Mesothelial cell of epicardium (in vitro differentiated cells): ENCODE measurements around the gene LRCH4. TPM values are rescaled to one million over a fixed set of nuclear protein-coding genes. Genes with fewer than 3 reads are reported as not detected.

Experiments used
- DNase-seq, 2 experiments: peaks; one replicate each; pipeline ENCODE4 v3.0.0; 2021; ENCODE audit warnings: low spot score in 2 of 2; ENCODE audit not compliant: unreplicated experiment in 2 of 2
- H3K27ac Mint-ChIP-seq: 2 replicates; pipeline ENCODE4 v1.8.0; 2021; ENCODE audit warnings: mixed read lengths
- H3K27me3 Mint-ChIP-seq: 2 replicates; pipeline ENCODE4 v1.8.0; 2021; ENCODE audit warnings: low read depth, mixed read lengths
- H3K36me3 Mint-ChIP-seq: 2 replicates; pipeline ENCODE4 v1.8.0; 2021; ENCODE audit warnings: mixed read lengths
- H3K4me1 Mint-ChIP-seq: 2 replicates; pipeline ENCODE4 v1.8.0; 2021; ENCODE audit warnings: mixed read lengths
- H3K4me3 Mint-ChIP-seq: 2 replicates; pipeline ENCODE4 v1.8.0; 2021; ENCODE audit warnings: mild to moderate bottlenecking, moderate library complexity, mixed read lengths
- H3K9me3 Mint-ChIP-seq: 2 replicates; pipeline ENCODE4 v1.8.0; 2021; ENCODE audit warnings: mixed read lengths
- CTCF ChIP-seq: fragments of 200-600 bp; sonication (generic); IDR thresholded peaks from one replicate; pipeline ENCODE4 v1.5.0; 2021; ENCODE audit warnings: antibody characterized with exemption; ENCODE audit not compliant: unreplicated experiment
- total RNA-seq: library from RNA; stranded (reverse); gene quantifications from 3 replicates; pipeline ENCODE4 v1.2.1, GENCODE V29; 2021

The LRCH4 gene
- total RNA-seq, 1 donor from 2014 or later, result 127 TPM

GRCh38 chr7:100586266-100587025 is 517 bp upstream of the LRCH4 start, which contains the start of gene FBXO24:
Gene FBXO24, plus strand, starts transcription at chr7:100586328. Its CDS starts 298 bp downstream, at chr7:100586626.
- Mint-ChIP-seq H3K9me3 (no peaks in the 10 kb centered on the region), H3K27me3 (no peaks in the 10 kb centered on the region), H3K4me3 (peak within 1 kb of the TSS; percentile 91), H3K4me1 (peaks cover 51% of the 10 kb centered on the region), H3K27ac (peak within 1 kb of the TSS; percentile 96), H3K36me3 (no peaks in the 10 kb centered on the region)
- no peak for TF ChIP-seq CTCF
- peak; percentile 98 to 99 for DNase-seq

GRCh38 chr7:100584683-100585510 is 1.0 kb downstream of the LRCH4 start:
- Mint-ChIP-seq H3K27me3 (no peaks in the 10 kb centered on the region), H3K36me3 (no peaks in the 10 kb centered on the region), H3K4me3 (peak overlapping the region; percentile 91), H3K27ac (peak overlapping the region; percentile 96), H3K4me1 (peaks cover 43% of the 10 kb centered on the region), H3K9me3 (no peaks in the 10 kb centered on the region)
- no peak for DNase-seq
- no peak for TF ChIP-seq CTCF

- Mint-ChIP-seq H3K36me3 (no peaks in the 10 kb centered on the region), H3K27me3 (no peaks in the 10 kb centered on the region), H3K27ac (peak overlapping the region; percentile 96), H3K4me3 (peak overlapping the region; percentile 91), H3K9me3 (no peaks in the 10 kb centered on the region), H3K4me1 (peaks cover 36% of the 10 kb centered on the region)
- DNase-seq, result no peak
- TF ChIP-seq CTCF, result no peak
These were observed 1.8 kb downstream of the LRCH4 start for GRCh38 chr7:100584054-100584682.

GRCh38 chr7:100583132-100584053 is 2.5 kb downstream of the LRCH4 start:
- H3K27me3 Mint-ChIP-seq, result no peaks in the 10 kb centered on the region
- DNase-seq, result no peak
- peak overlapping the region; percentile 91 for H3K4me3 Mint-ChIP-seq
- TF ChIP-seq CTCF, result no peak
- H3K27ac Mint-ChIP-seq, result peak overlapping the region; percentile 91
- no peaks in the 10 kb centered on the region for H3K36me3 Mint-ChIP-seq
- peaks cover 34% of the 10 kb centered on the region for H3K4me1 Mint-ChIP-seq
- no peaks in the 10 kb centered on the region for H3K9me3 Mint-ChIP-seq

GRCh38 chr7:100582650-100583049 is 3.3 kb downstream of the LRCH4 start:
- no peak for DNase-seq
- Mint-ChIP-seq H3K4me1 (peaks cover 32% of the 10 kb centered on the region), H3K9me3 (no peaks in the 10 kb centered on the region), H3K27ac (peak overlapping the region; percentile 91), H3K36me3 (no peaks in the 10 kb centered on the region), H3K27me3 (no peaks in the 10 kb centered on the region), H3K4me3 (peak overlapping the region; percentile 91)
- no peak for TF ChIP-seq CTCF
